PC-3 (cell line): ENCODE results near the gene CNPY1. TPM values are rescaled to one million over a fixed set of nuclear protein-coding genes. Genes with fewer than 3 reads are reported as not detected.

Experiments used
- ATAC-seq: fragments of 200-7000 bp; cut with Tn5 transposase; 2 replicates; pipeline ENCODE4 v1.9.1; 2020; ENCODE audit warnings: mild to moderate bottlenecking, moderate library complexity
- BruUV-seq: library from RNA; stranded (reverse); fragments of 400-500 nt; replicated peaks from 2 replicates; lab custom pipeline; 2021; lab: Mats Ljungman, UMichigan
- CTCF ChIA-PET: fragments of 300-600 bp; sonication (Branson Sonifier 250); formaldehyde crosslinking; loops from one replicate; lab custom pipeline; 2022; ENCODE audit warnings: antibody characterized with exemption; lab: Charles Lee
- POLR2A ChIA-PET: fragments of 300-600 bp; sonication (Branson Sonifier 250); formaldehyde crosslinking; loops from one replicate; lab custom pipeline; 2022; ENCODE audit warnings: antibody characterized with exemption; ENCODE audit not compliant: unreplicated experiment; lab: Charles Lee
- DNase-seq: peaks from one replicate; pipeline ENCODE4 v3.0.0-alpha.2; 2015
- H2AFZ ChIP-seq: fragments of 300-600 bp; sonication (generic); 2 replicates; pipeline ENCODE4 v1.6.0; 2016; ENCODE audit warnings: antibody characterized with exemption, low read length
- H3F3A ChIP-seq: fragments of 300-600 bp; sonication (generic); one replicate; pipeline ENCODE4 v1.6.0; 2017; ENCODE audit warnings: antibody characterized with exemption, low read length, control low read depth, mild to moderate bottlenecking; ENCODE audit not compliant: unreplicated experiment
- H3K27ac ChIP-seq: fragments of 300-600 bp; sonication (generic); 2 replicates; pipeline ENCODE4 v1.5.1; 2016; ENCODE audit warnings: mild to moderate bottlenecking, low read length
- H3K27me3 ChIP-seq: fragments of 300-600 bp; sonication (generic); 2 replicates; pipeline ENCODE4 v1.6.1; 2016; ENCODE audit warnings: low read length, mixed read lengths
- H3K36me3 ChIP-seq: fragments of 300-600 bp; sonication (generic); 2 replicates; pipeline ENCODE4 v1.6.1; 2016; ENCODE audit warnings: low read depth, mixed run types, low read length, mixed read lengths
- H3K4me1 ChIP-seq: fragments of 300-600 bp; sonication (generic); 2 replicates; pipeline ENCODE4 v1.5.1; 2016; ENCODE audit warnings: low read length; ENCODE audit not compliant: insufficient read depth
- H3K4me2 ChIP-seq: fragments of 300-600 bp; sonication (generic); 2 replicates; pipeline ENCODE4 v1.6.0; 2016; ENCODE audit warnings: low read length
- H3K4me3 ChIP-seq: fragments of 300-600 bp; sonication (generic); 2 replicates; pipeline ENCODE4 v1.5.1; 2016; ENCODE audit warnings: mild to moderate bottlenecking, low read length, mixed read lengths
- H3K79me2 ChIP-seq: fragments of 300-600 bp; sonication (generic); 2 replicates; pipeline ENCODE4 v1.6.1; 2017; ENCODE audit warnings: low read length, mixed read lengths
- H3K9ac ChIP-seq: fragments of 300-600 bp; sonication (generic); 2 replicates; pipeline ENCODE4 v1.6.0; 2016; ENCODE audit warnings: mild to moderate bottlenecking, low read length
- H3K9me2 ChIP-seq: fragments of 300-600 bp; sonication (generic); replicated peaks from 2 replicates; pipeline ENCODE4 v1.6.1; 2016; ENCODE audit warnings: mixed run types, low read length, mixed read lengths
- H3K9me3 ChIP-seq: fragments of 300-600 bp; sonication (generic); 2 replicates; pipeline ENCODE4 v1.6.1; 2016; ENCODE audit warnings: low read length, mixed read lengths
- H4K20me1 ChIP-seq: fragments of 300-600 bp; sonication (generic); 2 replicates; pipeline ENCODE4 v1.6.1; 2016; ENCODE audit warnings: low read length, mixed read lengths
- EZH2 ChIP-seq: fragments of 300-600 bp; sonication (generic); IDR thresholded peaks from one replicate; pipeline ENCODE4 v1.6.1; 2017; ENCODE audit warnings: antibody characterized with exemption, mild to moderate bottlenecking, low read length; ENCODE audit not compliant: unreplicated experiment
- EZH2phosphoT487 ChIP-seq: fragments of 300-600 bp; sonication (generic); IDR thresholded peaks from 2 replicates; pipeline ENCODE4 v1.6.1; 2018; ENCODE audit warnings: mild to moderate bottlenecking, antibody characterized with exemption, low read length, borderline replicate concordance
- intact Hi-C: fragments of 100-400 bp; cut with micrococcal nuclease; formaldehyde crosslinking; loops from 2 replicates; pipeline ENCODE4 v1.9.0; 2023
- total RNA-seq: library from RNA; depleted of rRNA; stranded (reverse); fragments of >200 nt; gene quantifications from 2 replicates; pipeline ENCODE4 v1.2.3, GENCODE V29; 2014
- TF ChIP-seq, protein P1 (sequence below): fragments of 300-600 bp; sonication (generic); conservative IDR thresholded peaks from 2 replicates; pipeline ENCODE4 v1.5.1; 2017; ENCODE audit warnings: antibody characterized with exemption, low read depth, mild to moderate bottlenecking, low read length

Gene CNPY1
- total RNA-seq, 1 experiment from 2014 or later, result not detected

DNA sequence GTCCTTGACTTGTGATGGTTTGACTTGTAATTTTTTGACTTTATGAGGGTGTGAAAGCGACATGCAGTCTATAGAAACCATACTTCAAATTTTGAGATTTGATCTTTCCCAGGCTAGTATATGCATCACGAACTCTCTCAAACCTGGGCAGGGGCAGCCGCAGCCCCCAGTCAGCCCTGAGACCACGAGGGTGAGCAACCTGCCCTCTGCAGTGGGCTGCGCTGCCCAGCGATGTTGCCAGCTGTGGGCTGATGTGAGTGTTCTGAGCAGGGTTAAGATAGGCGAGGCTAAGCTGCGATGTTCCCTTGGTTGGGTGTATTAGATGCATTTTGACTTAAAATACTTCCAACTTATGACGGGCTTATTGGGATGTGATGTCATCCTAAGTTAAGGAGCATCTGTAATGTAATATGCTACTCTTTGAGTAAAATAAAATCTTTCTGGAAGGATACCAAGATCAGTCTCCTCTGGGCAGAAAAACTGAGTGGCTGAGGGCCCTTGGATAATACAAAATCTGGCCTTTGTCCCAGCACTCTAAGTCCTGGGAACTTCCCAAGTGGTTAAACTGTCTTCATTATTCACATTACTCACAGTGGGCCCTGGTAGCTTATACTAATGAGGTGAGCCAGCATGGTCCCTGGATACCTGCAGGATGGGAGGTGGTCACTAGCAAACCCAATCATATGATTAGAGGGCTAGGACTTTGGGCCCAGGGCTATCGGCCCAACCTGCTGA lies 28.4 kb upstream of the CNPY1 start:
- no peak overlapping the region for H3K4me3 ChIP-seq
- no peaks in the 10 kb centered on the region for H4K20me1 ChIP-seq
- H3F3A ChIP-seq, result no peaks in the 10 kb centered on the region
- ChIA-PET CTCF (no interaction called here), POLR2A (no interaction called here)
- H3K9me3 ChIP-seq, result no peaks in the 10 kb centered on the region
- no peaks in the 10 kb centered on the region for H3K4me1 ChIP-seq
- no peak for DNase-seq
- no peak for TF ChIP-seq EZH2phosphoT487
- TF ChIP-seq, protein P1, sequence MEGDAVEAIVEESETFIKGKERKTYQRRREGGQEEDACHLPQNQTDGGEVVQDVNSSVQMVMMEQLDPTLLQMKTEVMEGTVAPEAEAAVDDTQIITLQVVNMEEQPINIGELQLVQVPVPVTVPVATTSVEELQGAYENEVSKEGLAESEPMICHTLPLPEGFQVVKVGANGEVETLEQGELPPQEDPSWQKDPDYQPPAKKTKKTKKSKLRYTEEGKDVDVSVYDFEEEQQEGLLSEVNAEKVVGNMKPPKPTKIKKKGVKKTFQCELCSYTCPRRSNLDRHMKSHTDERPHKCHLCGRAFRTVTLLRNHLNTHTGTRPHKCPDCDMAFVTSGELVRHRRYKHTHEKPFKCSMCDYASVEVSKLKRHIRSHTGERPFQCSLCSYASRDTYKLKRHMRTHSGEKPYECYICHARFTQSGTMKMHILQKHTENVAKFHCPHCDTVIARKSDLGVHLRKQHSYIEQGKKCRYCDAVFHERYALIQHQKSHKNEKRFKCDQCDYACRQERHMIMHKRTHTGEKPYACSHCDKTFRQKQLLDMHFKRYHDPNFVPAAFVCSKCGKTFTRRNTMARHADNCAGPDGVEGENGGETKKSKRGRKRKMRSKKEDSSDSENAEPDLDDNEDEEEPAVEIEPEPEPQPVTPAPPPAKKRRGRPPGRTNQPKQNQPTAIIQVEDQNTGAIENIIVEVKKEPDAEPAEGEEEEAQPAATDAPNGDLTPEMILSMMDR, result no peak
- no peak overlapping the region for H3K9ac ChIP-seq
- intact Hi-C loops, result no loop called here
- no peak overlapping the region for H3K27ac ChIP-seq
- ATAC-seq, result no peak
- H3K27me3 ChIP-seq, result peaks cover 8% of the 10 kb centered on the region
- BruUV-seq, result no TSS peak
- H3K4me2 ChIP-seq, result no peak overlapping the region
- H3K36me3 ChIP-seq, result no peaks in the 10 kb centered on the region
- H3K9me2 ChIP-seq, result no peaks in the 10 kb centered on the region
- H3K79me2 ChIP-seq, result no peaks in the 10 kb centered on the region
- no peak overlapping the region for H2AFZ ChIP-seq

DNA sequence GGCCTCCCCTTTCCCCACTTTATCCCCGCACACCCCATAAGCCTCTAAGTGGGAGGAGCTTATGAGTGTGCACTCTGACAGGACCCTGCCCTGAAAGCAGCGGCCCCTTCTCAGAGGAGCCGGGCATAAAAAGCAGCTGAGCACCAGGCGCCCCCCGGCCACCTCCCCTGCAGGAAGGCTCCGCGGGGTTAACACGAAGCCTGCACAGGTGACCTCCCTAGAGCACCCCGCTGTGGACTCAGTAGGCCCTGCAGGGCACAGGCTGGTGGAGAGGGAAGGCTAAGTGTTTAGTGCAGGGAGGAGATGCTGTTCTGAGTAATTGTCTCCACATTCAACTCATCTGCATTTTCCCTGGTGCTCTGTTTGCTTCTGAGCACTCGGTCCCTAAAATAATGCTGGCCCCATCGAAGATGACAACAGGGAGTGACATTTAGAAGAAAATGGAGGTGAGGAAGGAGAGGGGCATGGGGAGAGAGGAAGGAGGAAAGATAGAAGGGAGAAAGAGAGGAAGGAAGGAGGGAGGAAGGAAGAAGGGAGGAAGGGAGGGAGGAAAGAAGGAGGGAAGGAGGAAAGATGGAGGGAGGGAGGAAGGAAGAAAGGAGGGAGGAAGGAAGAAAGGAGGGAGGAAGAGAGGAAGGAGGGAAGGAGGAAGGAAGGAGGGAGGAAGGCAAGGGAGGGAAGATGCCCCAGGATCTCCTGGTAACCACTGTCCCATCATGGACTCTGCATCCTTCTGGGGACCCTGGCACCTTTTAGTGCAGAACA lies 25.4 kb upstream of the CNPY1 start:
- TF ChIP-seq, protein P1, result no peak
- no peak for TF ChIP-seq EZH2
- TF ChIP-seq EZH2phosphoT487, result no peak
- Histone ChIP-seq H2AFZ (no peak overlapping the region), H4K20me1 (no peaks in the 10 kb centered on the region), H3K4me2 (no peak overlapping the region), H3K9ac (no peak overlapping the region), H3K79me2 (no peaks in the 10 kb centered on the region), H3K27me3 (peaks cover 24% of the 10 kb centered on the region), H3F3A (no peaks in the 10 kb centered on the region), H3K4me3 (no peak overlapping the region), H3K36me3 (no peaks in the 10 kb centered on the region), H3K9me2 (no peaks in the 10 kb centered on the region), H3K9me3 (no peaks in the 10 kb centered on the region), H3K27ac (no peak overlapping the region), H3K4me1 (no peaks in the 10 kb centered on the region)
- DNase-seq, result no peak
- intact Hi-C loops, result no loop called here
- BruUV-seq, result no TSS peak
- ChIA-PET CTCF (no interaction called here), POLR2A (no interaction called here)
- no peak; the same call in 1 of the 2 replicates for ATAC-seq

DNA sequence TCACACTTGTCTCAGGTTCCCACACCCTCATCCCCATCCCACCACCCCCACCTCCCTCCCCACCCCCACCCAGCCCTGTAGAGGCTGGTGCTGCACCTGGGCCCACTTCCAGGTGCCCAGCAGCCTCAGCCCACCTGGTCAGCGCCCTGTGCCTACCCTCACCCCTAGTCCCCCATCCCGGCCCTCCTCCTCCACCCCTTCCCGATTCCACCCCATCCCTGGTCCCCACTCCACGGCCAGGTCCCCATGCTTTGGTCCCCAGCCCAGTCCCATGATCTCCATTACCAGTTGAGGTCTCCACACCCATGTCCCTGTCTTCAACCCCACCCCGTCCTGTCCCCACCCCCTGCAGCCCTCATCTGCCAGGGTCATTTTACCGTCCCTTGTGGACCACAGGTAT lies 24.6 kb upstream of the CNPY1 start:
- Histone ChIP-seq H3K4me1 (no peaks in the 10 kb centered on the region), H3K9ac (no peak overlapping the region), H2AFZ (no peak overlapping the region), H3K9me3 (no peaks in the 10 kb centered on the region), H3F3A (no peaks in the 10 kb centered on the region), H3K27me3 (peaks cover 32% of the 10 kb centered on the region), H3K4me2 (no peak overlapping the region), H3K9me2 (no peaks in the 10 kb centered on the region), H4K20me1 (no peaks in the 10 kb centered on the region), H3K36me3 (no peaks in the 10 kb centered on the region), H3K4me3 (no peak overlapping the region), H3K79me2 (no peaks in the 10 kb centered on the region), H3K27ac (no peak overlapping the region)
- CTCF ChIA-PET, result no interaction called here
- TF ChIP-seq EZH2phosphoT487 (no peak), EZH2 (no peak)
- TF ChIP-seq, protein P1, result no peak
- no peak for DNase-seq
- intact Hi-C loops, result no loop called here
- no TSS peak for BruUV-seq
- POLR2A ChIA-PET, result no interaction called here
- ATAC-seq, result no peak
